ENCODE results near the gene NOP10.

- TF ChIP-seq CTCF (optimal IDR thresholded peaks at IDR 0.05 in 1 of 3, IDR thresholded peaks at IDR 0.05 in 1 of 3, conservative IDR thresholded peaks at IDR 0.05 in 1 of 3; ENCODE audit: extremely low read depth in 1 of 3, insufficient read depth in 2 of 3, low read length in 3 of 3) (no peak), EZH2 (IDR thresholded peaks at IDR 0.05; ENCODE audit: low read length) (no peak)
These were observed 21.1 kb upstream of the NOP10 start for GRCh38 chr15:34364041-34364440.

Data from keratinocyte (primary cell).